Large intestine (tissue), 3 donors: Measurements from ENCODE around the gene ATG101. TPM values are rescaled to one million over a fixed set of nuclear protein-coding genes. Genes with fewer than 3 reads are reported as not detected.

Experiments used
- DNase-seq, 2 donors: peaks; one replicate each; pipeline versions ENCODE4 v3.0.0 to v3.0.0-alpha.2; 2013
- H3K27ac ChIP-seq: one replicate; pipeline ENCODE4 v1.5.1; 2013; ENCODE audit warnings: low read length
- H3K27me3 ChIP-seq: 2 replicates; pipeline ENCODE4 v1.6.1; 2013; ENCODE audit warnings: low read length; ENCODE audit not compliant: control insufficient read depth, insufficient read depth
- H3K36me3 ChIP-seq: 2 replicates; pipeline ENCODE4 v1.6.1; 2013; ENCODE audit warnings: low read length; ENCODE audit not compliant: control insufficient read depth, insufficient read depth
- H3K4me1 ChIP-seq: one replicate; pipeline ENCODE4 v1.6.1; 2013; ENCODE audit warnings: low read length; ENCODE audit not compliant: control insufficient read depth, insufficient read depth
- H3K4me3 ChIP-seq: one replicate; pipeline ENCODE4 v1.5.1; 2013; ENCODE audit warnings: low read length
- H3K9me3 ChIP-seq: one replicate; pipeline ENCODE4 v1.6.1; 2013; ENCODE audit warnings: mild to moderate bottlenecking, low read depth, low read length, moderate library complexity; ENCODE audit not compliant: control insufficient read depth
- WGBS: methylation state at CpG from one replicate; pipeline ENCODE4 v1.1.5; 2013; ENCODE audit warnings: low lambda C conversion rate; ENCODE audit not compliant: insufficient coverage; 5-methylcytosine and 5-hydroxymethylcytosine counted together
- polyA plus RNA-seq: library from polyadenylated mRNA; unstranded; fragments of 120-200 nt; gene quantifications from one replicate; pipeline ENCODE4 v1.2.1, GENCODE V29; 2013

The ATG101 gene
- polyA plus RNA-seq, 1 donor: 27.8 TPM

- no peaks in the 10 kb centered on the region for H3K9me3 ChIP-seq
- no CpG with 5 or more reads among the region's 8 CpGs for WGBS
- no peak overlapping the region for H3K4me3 ChIP-seq
- no peak overlapping the region for H3K27ac ChIP-seq
- H3K36me3 ChIP-seq: no peaks in the 10 kb centered on the region
- no peak for DNase-seq
- H3K4me1 ChIP-seq: peaks cover 32% of the 10 kb centered on the region
- H3K27me3 ChIP-seq: peaks cover 3% of the 10 kb centered on the region
Measured at GRCh38 chr12:52066346-52067080, 3.3 kb upstream of the ATG101 start.

- no peaks in the 10 kb centered on the region for H3K36me3 ChIP-seq
- WGBS: no CpG with 5 or more reads among the region's 3 CpGs
- H3K9me3 ChIP-seq: no peaks in the 10 kb centered on the region
- peaks cover 3% of the 10 kb centered on the region for H3K27me3 ChIP-seq
- no peak for DNase-seq
- no peak overlapping the region for H3K4me3 ChIP-seq
- peaks cover 27% of the 10 kb centered on the region for H3K4me1 ChIP-seq
- H3K27ac ChIP-seq: no peak overlapping the region
Measured at GRCh38 chr12:52067081-52067374, 2.8 kb upstream of the ATG101 start.

- Histone ChIP-seq H3K36me3 (peaks cover 29% of the 10 kb centered on the region), H3K27ac (peak overlapping the region; percentile 58), H3K27me3 (peaks cover 3% of the 10 kb centered on the region), H3K9me3 (no peaks in the 10 kb centered on the region), H3K4me1 (peaks cover 8% of the 10 kb centered on the region), H3K4me3 (peak overlapping the region; percentile 76)
- WGBS: no CpG with 5 or more reads among the region's 37 CpGs
- no peak for DNase-seq
Measured at GRCh38 chr12:52070185-52070925, 577 bp downstream of the ATG101 start.

GRCh38 chr12:52073531-52074381 lies 4.0 kb downstream of the ATG101 start:
- DNase-seq: no peak
- WGBS: no CpG with 5 or more reads among the region's 23 CpGs
- peaks cover 60% of the 10 kb centered on the region for H3K36me3 ChIP-seq
- H3K4me1 ChIP-seq: peaks cover 8% of the 10 kb centered on the region
- H3K9me3 ChIP-seq: no peaks in the 10 kb centered on the region
- H3K4me3 ChIP-seq: no peak overlapping the region
- no peaks in the 10 kb centered on the region for H3K27me3 ChIP-seq
- H3K27ac ChIP-seq: no peak overlapping the region

GRCh38 chr12:52074971-52075724 lies 5.4 kb downstream of the ATG101 start:
- Histone ChIP-seq H3K9me3 (no peaks in the 10 kb centered on the region), H3K36me3 (peaks cover 65% of the 10 kb centered on the region), H3K27ac (no peak overlapping the region), H3K4me3 (no peak overlapping the region), H3K27me3 (no peaks in the 10 kb centered on the region), H3K4me1 (peaks cover 4% of the 10 kb centered on the region)
- DNase-seq: no peak
- WGBS: no CpG with 5 or more reads among the region's 3 CpGs

- no peaks in the 10 kb centered on the region for H3K27me3 ChIP-seq
Measured at GRCh38 chr12:52076811-52077210, 7.0 kb downstream of the ATG101 start.

GRCh38 chr12:52078276-52078675 lies 8.5 kb downstream of the ATG101 start:
- no peak for DNase-seq
- no CpG with 5 or more reads among the region's 3 CpGs for WGBS
- H3K36me3 ChIP-seq: peaks cover 57% of the 10 kb centered on the region
- H3K4me3 ChIP-seq: no peak overlapping the region
- no peak overlapping the region for H3K27ac ChIP-seq
- no peaks in the 10 kb centered on the region for H3K9me3 ChIP-seq
- H3K27me3 ChIP-seq: no peaks in the 10 kb centered on the region
- peaks cover 15% of the 10 kb centered on the region for H3K4me1 ChIP-seq

More at GRCh38 chr12:52076811-52077210, 7.0 kb downstream of the ATG101 start:
- no peak overlapping the region for H3K27ac ChIP-seq
- no peak for DNase-seq
- H3K36me3 ChIP-seq: peaks cover 65% of the 10 kb centered on the region
- WGBS: no CpG with 5 or more reads among the region's 16 CpGs
- no peaks in the 10 kb centered on the region for H3K9me3 ChIP-seq
- H3K4me3 ChIP-seq: no peak overlapping the region
- peaks cover 6% of the 10 kb centered on the region for H3K4me1 ChIP-seq

GRCh38 chr12:52079576-52080402 lies 10.0 kb downstream of the ATG101 start, which contains the start of gene SMIM41:
SMIM41 (plus strand) TSS chr12:52079704; CDS start chr12:52079780, 76 bp downstream.
- Histone ChIP-seq H3K36me3 (peaks cover 42% of the 10 kb centered on the region), H3K4me3 (no peak within 1 kb of the TSS), H3K27me3 (no peaks in the 10 kb centered on the region), H3K4me1 (peaks cover 17% of the 10 kb centered on the region), H3K27ac (no peak within 1 kb of the TSS), H3K9me3 (no peaks in the 10 kb centered on the region)
- no peak for DNase-seq
- WGBS: no CpG with 5 or more reads among the region's 87 CpGs

- Histone ChIP-seq H3K9me3 (no peaks in the 10 kb centered on the region), H3K36me3 (peaks cover 34% of the 10 kb centered on the region), H3K27me3 (no peaks in the 10 kb centered on the region), H3K27ac (no peak overlapping the region), H3K4me1 (peaks cover 17% of the 10 kb centered on the region), H3K4me3 (no peak overlapping the region)
- DNase-seq: no peak
- no CpG with 5 or more reads among the region's 10 CpGs for WGBS
Measured at GRCh38 chr12:52080403-52081251, 10.8 kb downstream of the ATG101 start.
